NCI-H1930 (cell line): ENCODE measurements around the gene DAP.
"Not testable (repeated sequence)": the region's sequence is repeated elsewhere in the genome, so short reads cannot be mapped to it uniquely, and the experiment has no call there.

Source experiments
- DNase-seq, 2 experiments: peaks; one replicate each; lab custom pipeline; 2025; lab: John Stamatoyannopoulos, UW

Gene DAP

GRCh38 chr5:10734037-10734709 lies 26.9 kb downstream of the DAP start:
- DNase-seq: no peak

GRCh38 chr5:10733426-10733825 lies 27.6 kb downstream of the DAP start:
- no peak for DNase-seq

DNA sequence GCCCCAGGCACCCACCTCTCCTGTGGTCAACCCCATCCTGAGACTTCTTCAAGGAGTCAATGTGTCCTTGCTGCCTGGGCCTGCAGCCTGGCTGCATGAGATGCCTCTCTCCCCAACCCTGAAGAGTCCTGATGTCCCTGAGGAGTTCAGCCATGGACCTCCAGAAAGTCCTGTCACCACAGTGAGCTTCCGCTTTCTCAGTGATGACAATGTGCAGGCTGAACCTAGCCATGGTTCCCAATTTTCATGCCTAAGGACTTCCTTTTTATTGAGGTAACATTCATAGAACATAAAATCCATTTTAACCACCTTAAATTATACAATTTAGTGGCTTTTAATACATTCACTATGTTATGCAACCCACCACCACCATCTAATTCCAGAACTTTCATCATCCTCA lies 29.1 kb downstream of the DAP start:
- no peak for DNase-seq

DNA sequence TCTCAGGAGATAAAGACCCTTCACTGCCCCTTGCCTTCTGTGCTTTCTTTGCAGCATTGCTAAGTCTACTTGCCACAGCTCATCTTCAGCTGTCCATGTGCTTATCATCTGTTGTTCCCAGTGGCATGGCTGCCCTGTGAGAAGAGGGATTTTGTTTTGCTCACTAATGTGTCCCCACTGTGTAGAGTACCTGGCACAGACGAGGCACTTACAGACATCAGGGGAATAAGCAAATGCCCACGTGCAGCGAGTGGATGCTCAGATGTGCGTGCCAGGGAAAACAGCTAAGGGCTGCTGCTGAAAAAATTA lies 31.0 kb downstream of the DAP start:
- DNase-seq: no peak

DNA sequence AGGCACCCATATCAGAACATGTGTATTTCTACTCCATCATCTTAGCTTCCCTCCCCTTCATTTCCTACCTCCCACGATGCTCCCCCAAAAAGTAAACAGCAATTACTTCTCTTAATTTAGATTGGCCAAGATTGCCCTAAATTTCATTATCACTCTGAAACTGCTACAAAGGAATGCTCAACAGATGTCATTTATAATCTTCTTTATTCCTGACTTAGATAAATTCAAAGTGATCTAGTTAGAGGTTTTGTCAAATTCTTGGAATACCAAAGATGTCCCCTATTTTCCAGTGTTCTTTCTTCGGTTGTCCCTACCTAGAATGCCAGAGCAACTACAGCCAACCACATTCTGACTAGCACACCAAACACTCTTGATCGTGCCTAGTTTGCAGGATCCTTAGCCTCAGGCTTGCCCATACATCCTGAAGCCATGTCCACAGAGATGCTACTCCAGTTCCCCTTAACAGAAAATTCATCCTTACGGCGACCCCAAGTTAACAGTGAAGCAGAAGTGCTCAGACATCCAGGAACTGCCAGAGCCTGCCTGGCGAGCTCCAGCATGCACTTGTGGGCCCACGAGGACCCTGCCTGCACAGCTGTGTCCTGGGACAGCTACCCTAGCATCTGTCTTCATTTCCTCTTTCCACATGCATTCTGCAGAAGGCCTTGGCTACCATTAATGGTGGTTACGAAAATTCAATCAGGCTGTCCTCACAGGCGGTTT lies 31.6 kb downstream of the DAP start:
- DNase-seq: no peak

DNA sequence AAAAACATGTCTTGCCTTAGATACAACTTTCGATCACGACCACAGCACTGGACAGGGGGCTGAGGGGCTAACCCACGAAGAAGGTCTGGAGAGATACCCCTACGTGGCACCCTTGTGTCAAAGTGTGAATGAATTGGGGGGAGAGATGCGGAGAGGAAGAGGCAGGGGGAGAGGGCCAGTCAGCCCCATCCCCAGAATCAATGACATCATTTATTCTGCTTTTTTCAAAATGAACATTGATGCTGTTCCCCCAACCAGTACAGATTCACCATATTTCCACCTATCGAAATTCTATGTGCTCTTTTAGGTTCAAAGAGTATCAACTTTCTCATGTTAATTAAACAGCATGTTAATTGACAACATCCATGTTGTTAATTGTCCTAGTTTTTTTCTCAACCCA lies 32.4 kb downstream of the DAP start:
- DNase-seq: no peak

DNA sequence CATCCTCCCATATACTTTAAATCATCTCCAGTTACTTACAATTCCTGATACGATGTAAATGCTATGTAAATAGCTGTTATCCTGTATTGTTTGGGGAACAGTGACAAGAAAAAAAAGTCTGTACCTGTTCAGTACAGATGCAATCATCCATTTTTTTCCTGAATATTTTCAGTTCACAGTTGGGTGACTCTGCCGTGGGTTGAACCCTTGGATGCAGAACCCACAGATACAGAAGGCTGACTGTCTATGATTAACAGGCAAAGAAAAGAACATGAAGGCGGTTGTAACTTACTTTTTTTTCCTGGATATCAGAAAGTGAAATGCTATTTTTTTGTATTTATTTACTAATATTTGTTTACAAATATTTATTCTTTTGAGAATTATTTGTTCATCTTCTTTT lies 33.2 kb downstream of the DAP start:
- no peak for DNase-seq

- DNase-seq: no peak
These were observed 34.0 kb downstream of the DAP start for GRCh38 chr5:10726913-10727517.

- DNase-seq: no peak
These were observed 34.7 kb downstream of the DAP start for GRCh38 chr5:10726179-10726912.

GRCh38 chr5:10725636-10726035 lies 35.4 kb downstream of the DAP start:
- DNase-seq: no peak

DNA sequence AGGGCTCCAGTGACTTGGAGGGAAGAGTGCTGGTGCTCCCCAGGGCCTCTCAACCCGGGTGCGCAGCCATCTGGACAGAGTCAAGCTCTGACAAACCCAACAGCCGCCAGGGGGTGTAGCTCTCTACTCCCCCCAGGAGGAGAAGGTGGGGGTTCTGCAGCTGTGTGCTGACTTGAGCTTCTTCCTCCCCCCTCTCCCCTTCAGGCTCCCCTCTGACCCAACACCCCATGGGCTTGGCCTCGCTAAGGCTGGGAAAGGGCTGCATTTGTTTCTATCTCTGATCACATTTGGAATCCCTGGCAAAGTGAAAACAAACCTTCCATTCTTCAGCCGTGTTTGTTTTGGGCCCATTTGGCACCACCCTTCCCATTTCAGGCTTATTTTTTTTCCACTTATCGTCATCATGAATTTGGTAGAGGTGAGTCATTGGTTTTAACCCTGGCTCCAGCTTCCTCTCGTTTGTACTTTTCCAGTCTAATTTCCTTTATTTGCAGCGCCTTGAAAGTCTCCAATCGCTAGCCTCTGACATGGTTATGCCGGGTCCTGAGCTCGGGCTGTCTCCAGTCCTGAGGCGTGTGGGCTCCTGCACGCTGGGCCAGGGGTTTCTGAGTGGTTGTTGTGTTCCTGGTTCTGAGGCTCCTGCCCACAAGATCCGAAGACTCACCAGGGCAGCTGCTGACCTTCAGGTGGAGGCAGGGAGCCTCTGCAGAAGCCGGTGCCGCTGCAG lies 36.1 kb downstream of the DAP start:
- DNase-seq: no peak

- DNase-seq: no peak
These were observed 37.5 kb downstream of the DAP start for GRCh38 chr5:10723514-10723913.

DNA sequence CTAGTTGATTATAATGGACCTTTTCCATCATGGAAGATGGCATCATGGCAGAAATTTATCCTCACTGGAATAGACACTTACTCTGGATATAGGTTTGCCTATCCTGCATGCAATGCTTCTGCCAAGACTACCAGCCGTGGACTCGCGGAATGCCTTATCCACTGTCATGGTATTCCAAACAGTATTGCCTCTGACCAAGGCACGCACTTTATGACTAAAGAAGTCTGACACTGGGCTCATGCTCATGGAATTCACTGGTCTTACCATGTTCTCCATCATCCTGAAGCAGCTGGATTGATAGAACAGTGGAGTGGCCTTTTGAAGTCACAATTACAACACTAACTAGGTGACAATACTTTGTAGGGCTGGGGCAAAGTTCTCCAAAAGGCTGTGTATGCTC lies 40.3 kb downstream of the DAP start:
- DNase-seq: not testable (repeated sequence)

- DNase-seq: no peak
These were observed 41.1 kb downstream of the DAP start for GRCh38 chr5:10719965-10720364.

GRCh38 chr5:10718617-10719016 lies 42.4 kb downstream of the DAP start:
- not testable (repeated sequence) for DNase-seq

- not testable (repeated sequence) for DNase-seq
These were observed 44.2 kb downstream of the DAP start for GRCh38 chr5:10716825-10717224.

DNA sequence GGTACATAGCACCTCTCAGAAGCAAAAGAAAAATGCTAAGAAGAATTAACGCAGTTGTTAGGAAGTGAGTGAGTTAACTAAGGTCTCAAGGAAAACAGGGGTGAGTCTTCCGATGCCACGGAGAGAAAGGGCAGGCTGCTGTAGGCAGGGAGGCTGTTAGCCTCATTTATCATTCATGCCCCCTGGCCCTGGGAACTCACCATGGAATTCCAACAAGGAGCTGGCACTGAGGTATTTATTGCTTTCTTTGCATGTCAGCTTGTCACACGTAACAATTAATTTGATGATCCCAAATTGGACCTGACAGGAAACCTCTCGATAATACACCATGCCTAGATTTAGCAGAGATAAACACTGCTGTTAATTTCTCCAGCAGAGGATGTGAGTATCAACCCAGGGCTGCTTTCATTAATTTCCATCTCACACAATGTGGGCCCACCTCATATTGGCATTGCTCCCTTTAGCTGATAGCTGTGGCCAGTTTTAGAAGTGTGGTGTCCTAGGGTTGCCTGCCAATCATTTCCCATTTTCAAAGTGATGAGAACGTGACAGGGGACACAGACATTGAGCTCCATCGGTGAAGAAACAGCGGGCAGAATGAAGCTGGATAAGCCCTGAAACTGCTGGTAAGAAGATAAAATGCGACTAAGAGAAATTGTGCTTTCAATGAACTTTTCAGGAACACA lies 45.3 kb downstream of the DAP start:
- DNase-seq: no peak

GRCh38 chr5:10712574-10713366 lies 48.3 kb downstream of the DAP start:
- DNase-seq: no peak

- DNase-seq: no peak
These were observed 49.5 kb downstream of the DAP start for GRCh38 chr5:10711562-10711961.

GRCh38 chr5:10710513-10711128 lies 50.4 kb downstream of the DAP start:
- DNase-seq: no peak
